NCI-H2081 (cell line): ENCODE data around the gene ANKRD55.
"Not testable (repeated sequence)": the region's sequence is repeated elsewhere in the genome, so short reads cannot be mapped to it uniquely, and the experiment has no call there.

Experiments
- DNase-seq, 2 experiments: peaks; one replicate each; lab custom pipeline; 2025; lab: John Stamatoyannopoulos, UW

ANKRD55 gene

GRCh38 chr5:56207537-56207936, 25.6 kb downstream of the ANKRD55 start:
- no peak for DNase-seq

- no peak for DNase-seq
These were observed 26.8 kb downstream of the ANKRD55 start for GRCh38 chr5:56206126-56206910.

- not testable (repeated sequence) for DNase-seq
These were observed 29.2 kb downstream of the ANKRD55 start for GRCh38 chr5:56203936-56204335.

GRCh38 chr5:56202483-56202882, 30.6 kb downstream of the ANKRD55 start:
- no peak for DNase-seq

GRCh38 chr5:56201762-56202261, 31.3 kb downstream of the ANKRD55 start:
- not testable (repeated sequence) for DNase-seq

GRCh38 chr5:56200971-56201666, 32.0 kb downstream of the ANKRD55 start:
- DNase-seq: peak; percentile 6 to 26

GRCh38 chr5:56195016-56195415, 38.1 kb downstream of the ANKRD55 start:
- no peak for DNase-seq

GRCh38 chr5:56192246-56192645, 40.9 kb downstream of the ANKRD55 start:
- DNase-seq: no peak

GRCh38 chr5:56191656-56192055, 41.5 kb downstream of the ANKRD55 start:
- no peak for DNase-seq

GRCh38 chr5:56190497-56190896, 42.6 kb downstream of the ANKRD55 start:
- DNase-seq: peak in 1 of 2 experiments; percentile 21

- no peak for DNase-seq
These were observed 47.3 kb downstream of the ANKRD55 start for GRCh38 chr5:56185768-56186311.

GRCh38 chr5:56183506-56183905, 49.6 kb downstream of the ANKRD55 start:
- no peak for DNase-seq

GRCh38 chr5:56179442-56179841, 53.7 kb downstream of the ANKRD55 start:
- DNase-seq: no peak

- no peak for DNase-seq
These were observed 54.3 kb downstream of the ANKRD55 start for GRCh38 chr5:56178823-56179222.

- no peak for DNase-seq
These were observed 56.1 kb downstream of the ANKRD55 start for GRCh38 chr5:56176871-56177533.

GRCh38 chr5:56176155-56176798, 56.9 kb downstream of the ANKRD55 start:
- DNase-seq: no peak

GRCh38 chr5:56175488-56175887, 57.6 kb downstream of the ANKRD55 start:
- DNase-seq: no peak

- no peak for DNase-seq
These were observed 58.1 kb downstream of the ANKRD55 start for GRCh38 chr5:56175021-56175420.

GRCh38 chr5:56172241-56172640, 60.9 kb downstream of the ANKRD55 start:
- DNase-seq: no peak

- no peak for DNase-seq
These were observed 62.6 kb downstream of the ANKRD55 start for GRCh38 chr5:56170557-56170956.

GRCh38 chr5:56169949-56170348, 63.2 kb downstream of the ANKRD55 start:
- DNase-seq: no peak

- no peak for DNase-seq
These were observed 63.8 kb downstream of the ANKRD55 start for GRCh38 chr5:56169281-56169680.
